Measurements from ENCODE around the gene MAEA.

MAEA gene

GRCh38 chr4:1260418-1261106, 29.1 kb upstream of the MAEA start:
- ATAC-seq: no peak
- Mint-ChIP-seq H3K27ac (peak overlapping the region; percentile 79), H3K27me3 (no peaks in the 10 kb centered on the region), H3K4me1 (peaks cover 30% of the 10 kb centered on the region), H3K9me3 (peaks cover 3% of the 10 kb centered on the region), H3K4me3 (peak overlapping the region; percentile 45), H3K36me3 (no peaks in the 10 kb centered on the region)

GRCh38 chr4:1261107-1261928, 28.4 kb upstream of the MAEA start:
- H3K9me3 Mint-ChIP-seq: no peaks in the 10 kb centered on the region
- no peaks in the 10 kb centered on the region for H3K36me3 Mint-ChIP-seq
- H3K4me1 Mint-ChIP-seq: peaks cover 25% of the 10 kb centered on the region
- no peak overlapping the region for H3K4me3 Mint-ChIP-seq
- ATAC-seq: no peak
- H3K27me3 Mint-ChIP-seq: no peaks in the 10 kb centered on the region
- H3K27ac Mint-ChIP-seq: peak overlapping the region; percentile 79

GRCh38 chr4:1264942-1265341, 24.7 kb upstream of the MAEA start:
- Mint-ChIP-seq H3K4me1 (peaks cover 33% of the 10 kb centered on the region), H3K27me3 (no peaks in the 10 kb centered on the region), H3K36me3 (no peaks in the 10 kb centered on the region), H3K27ac (no peak overlapping the region), H3K4me3 (no peak overlapping the region), H3K9me3 (no peaks in the 10 kb centered on the region)
- ATAC-seq: no peak

- Mint-ChIP-seq H3K36me3 (no peaks in the 10 kb centered on the region), H3K9me3 (no peaks in the 10 kb centered on the region), H3K27ac (no peak overlapping the region), H3K4me3 (no peak overlapping the region), H3K27me3 (no peaks in the 10 kb centered on the region), H3K4me1 (peaks cover 33% of the 10 kb centered on the region)
- ATAC-seq: no peak
Measured at GRCh38 chr4:1265351-1265750, 24.3 kb upstream of the MAEA start.

- H3K9me3 Mint-ChIP-seq: no peaks in the 10 kb centered on the region
- H3K36me3 Mint-ChIP-seq: no peaks in the 10 kb centered on the region
- peak overlapping the region; percentile 95 for H3K27ac Mint-ChIP-seq
- H3K27me3 Mint-ChIP-seq: no peaks in the 10 kb centered on the region
- peak; percentile 24 for ATAC-seq
- H3K4me3 Mint-ChIP-seq: peak overlapping the region; percentile 85
- peaks cover 22% of the 10 kb centered on the region for H3K4me1 Mint-ChIP-seq
Measured at GRCh38 chr4:1266881-1267763, 22.6 kb upstream of the MAEA start.

- Mint-ChIP-seq H3K36me3 (no peaks in the 10 kb centered on the region), H3K27ac (peak overlapping the region; percentile 95), H3K27me3 (no peaks in the 10 kb centered on the region), H3K4me3 (no peak overlapping the region), H3K9me3 (no peaks in the 10 kb centered on the region), H3K4me1 (peaks cover 22% of the 10 kb centered on the region)
- ATAC-seq: no peak
Measured at GRCh38 chr4:1269209-1269608, 20.5 kb upstream of the MAEA start.

- no peak overlapping the region for H3K27ac Mint-ChIP-seq
- H3K4me3 Mint-ChIP-seq: no peak overlapping the region
- no peaks in the 10 kb centered on the region for H3K9me3 Mint-ChIP-seq
- no peaks in the 10 kb centered on the region for H3K36me3 Mint-ChIP-seq
- no peaks in the 10 kb centered on the region for H3K27me3 Mint-ChIP-seq
- no peak for ATAC-seq
- peaks cover 22% of the 10 kb centered on the region for H3K4me1 Mint-ChIP-seq
Measured at GRCh38 chr4:1271686-1272085, 18.0 kb upstream of the MAEA start.

GRCh38 chr4:1274871-1275270, 14.8 kb upstream of the MAEA start:
- peaks cover 7% of the 10 kb centered on the region for H3K36me3 Mint-ChIP-seq
- no peak overlapping the region for H3K27ac Mint-ChIP-seq
- H3K27me3 Mint-ChIP-seq: no peaks in the 10 kb centered on the region

GRCh38 chr4:1276984-1277383, 12.7 kb upstream of the MAEA start:
- ATAC-seq: no peak
- Mint-ChIP-seq H3K36me3 (peaks cover 7% of the 10 kb centered on the region), H3K4me1 (no peaks in the 10 kb centered on the region), H3K9me3 (no peaks in the 10 kb centered on the region), H3K27me3 (no peaks in the 10 kb centered on the region), H3K4me3 (no peak overlapping the region), H3K27ac (no peak overlapping the region)

More at GRCh38 chr4:1274871-1275270, 14.8 kb upstream of the MAEA start:
- no peak for ATAC-seq
- Mint-ChIP-seq H3K9me3 (no peaks in the 10 kb centered on the region), H3K4me3 (no peak overlapping the region), H3K4me1 (peaks cover 8% of the 10 kb centered on the region)

- H3K9me3 Mint-ChIP-seq: no peaks in the 10 kb centered on the region
- H3K4me3 Mint-ChIP-seq: no peak overlapping the region
- no peak for ATAC-seq
- H3K27me3 Mint-ChIP-seq: no peaks in the 10 kb centered on the region
- H3K4me1 Mint-ChIP-seq: no peaks in the 10 kb centered on the region
- H3K27ac Mint-ChIP-seq: no peak overlapping the region
- H3K36me3 Mint-ChIP-seq: peaks cover 7% of the 10 kb centered on the region
Measured at GRCh38 chr4:1277667-1278665, 11.7 kb upstream of the MAEA start.

GRCh38 chr4:1279253-1279652, 10.4 kb upstream of the MAEA start:
- no peak overlapping the region for H3K27ac Mint-ChIP-seq
- H3K27me3 Mint-ChIP-seq: no peaks in the 10 kb centered on the region
- no peaks in the 10 kb centered on the region for H3K9me3 Mint-ChIP-seq
- no peak overlapping the region for H3K4me3 Mint-ChIP-seq
- no peaks in the 10 kb centered on the region for H3K4me1 Mint-ChIP-seq
- peaks cover 7% of the 10 kb centered on the region for H3K36me3 Mint-ChIP-seq
- no peak for ATAC-seq

- Mint-ChIP-seq H3K4me1 (peaks cover 5% of the 10 kb centered on the region), H3K36me3 (peaks cover 7% of the 10 kb centered on the region), H3K4me3 (no peak overlapping the region), H3K27ac (no peak overlapping the region), H3K9me3 (peaks cover 4% of the 10 kb centered on the region), H3K27me3 (no peaks in the 10 kb centered on the region)
- no peak for ATAC-seq
Measured at GRCh38 chr4:1283711-1284110, 6.0 kb upstream of the MAEA start.

- Mint-ChIP-seq H3K4me1 (peaks cover 6% of the 10 kb centered on the region), H3K27me3 (no peaks in the 10 kb centered on the region), H3K27ac (no peak overlapping the region), H3K9me3 (peaks cover 4% of the 10 kb centered on the region), H3K36me3 (no peaks in the 10 kb centered on the region), H3K4me3 (no peak overlapping the region)
- ATAC-seq: no peak
Measured at GRCh38 chr4:1285151-1285789, 4.4 kb upstream of the MAEA start.
